GM12864 (cell line): Measurements from ENCODE around the gene DISC1.

Experiments used
- DNase-seq: peaks from one replicate; pipeline ENCODE4 v3.0.0-alpha.2; 2011; ENCODE audit warnings: low read depth
- H3K4me3 ChIP-seq: 2 replicates; pipeline ENCODE4 v1.5.1; 2011; ENCODE audit warnings: mild to moderate bottlenecking, low read depth, low read length, control low read depth
- TF ChIP-seq, protein P1 (sequence below): IDR thresholded peaks from 2 replicates; pipeline ENCODE4 v1.5.1; 2011; ENCODE audit warnings: low read depth, mild to moderate bottlenecking, moderate library complexity, low read length, control low read depth, inconsistent platforms; ENCODE audit errors: missing control alignments

Gene DISC1

GRCh38 chr1:231872461-231872910 is 245.9 kb downstream of the DISC1 start:
- DNase-seq, result no peak
- H3K4me3 ChIP-seq, result no peak overlapping the region
- TF ChIP-seq, protein P1, sequence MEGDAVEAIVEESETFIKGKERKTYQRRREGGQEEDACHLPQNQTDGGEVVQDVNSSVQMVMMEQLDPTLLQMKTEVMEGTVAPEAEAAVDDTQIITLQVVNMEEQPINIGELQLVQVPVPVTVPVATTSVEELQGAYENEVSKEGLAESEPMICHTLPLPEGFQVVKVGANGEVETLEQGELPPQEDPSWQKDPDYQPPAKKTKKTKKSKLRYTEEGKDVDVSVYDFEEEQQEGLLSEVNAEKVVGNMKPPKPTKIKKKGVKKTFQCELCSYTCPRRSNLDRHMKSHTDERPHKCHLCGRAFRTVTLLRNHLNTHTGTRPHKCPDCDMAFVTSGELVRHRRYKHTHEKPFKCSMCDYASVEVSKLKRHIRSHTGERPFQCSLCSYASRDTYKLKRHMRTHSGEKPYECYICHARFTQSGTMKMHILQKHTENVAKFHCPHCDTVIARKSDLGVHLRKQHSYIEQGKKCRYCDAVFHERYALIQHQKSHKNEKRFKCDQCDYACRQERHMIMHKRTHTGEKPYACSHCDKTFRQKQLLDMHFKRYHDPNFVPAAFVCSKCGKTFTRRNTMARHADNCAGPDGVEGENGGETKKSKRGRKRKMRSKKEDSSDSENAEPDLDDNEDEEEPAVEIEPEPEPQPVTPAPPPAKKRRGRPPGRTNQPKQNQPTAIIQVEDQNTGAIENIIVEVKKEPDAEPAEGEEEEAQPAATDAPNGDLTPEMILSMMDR, result no peak

DNA sequence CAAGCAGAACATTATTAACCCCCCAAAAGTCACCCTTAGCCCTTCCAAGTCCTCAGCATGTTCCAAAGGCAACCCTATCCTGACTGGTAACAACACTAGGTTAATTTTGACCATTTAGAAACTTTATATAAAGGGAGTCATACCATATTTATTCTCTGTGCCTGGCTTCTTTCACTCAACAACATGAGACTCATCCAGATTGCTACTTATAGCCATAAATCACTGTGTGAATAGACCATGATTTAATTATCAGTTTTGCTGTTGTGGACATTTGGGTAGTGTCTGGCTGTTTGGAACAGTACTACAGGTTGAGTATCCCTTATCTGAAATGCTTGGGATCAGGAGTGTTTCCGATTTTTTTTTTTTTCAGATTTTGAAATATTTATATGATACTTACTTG is 252.1 kb downstream of the DISC1 start:
- TF ChIP-seq, protein P1, result no peak
- no peak for DNase-seq
- H3K4me3 ChIP-seq, result no peak overlapping the region

DNA sequence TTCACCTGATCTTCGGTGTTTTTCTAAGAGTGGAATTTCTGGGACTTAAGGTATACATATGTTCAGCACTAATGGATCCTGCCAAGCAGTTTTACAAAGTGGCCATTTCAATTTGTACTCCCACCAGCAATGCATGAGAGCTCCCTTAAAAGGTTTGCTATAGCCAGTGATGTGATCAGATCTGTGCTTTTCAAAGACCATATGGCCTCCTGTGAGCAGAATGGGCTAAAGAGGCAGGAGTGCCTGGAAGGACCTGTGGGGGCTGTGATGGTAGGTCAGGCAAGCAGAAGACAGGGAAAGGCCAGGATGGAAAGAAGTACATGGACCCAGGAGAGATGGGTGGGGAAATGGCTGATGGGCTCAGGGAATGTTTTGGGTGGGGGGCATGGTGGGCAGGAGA is 252.7 kb downstream of the DISC1 start:
- TF ChIP-seq, protein P1, result no peak
- DNase-seq, result no peak
- H3K4me3 ChIP-seq, result no peak overlapping the region

- TF ChIP-seq, protein P1, result no peak
- no peak overlapping the region for H3K4me3 ChIP-seq
- DNase-seq, result no peak
Observed at GRCh38 chr1:231882333-231882732, 255.7 kb downstream of the DISC1 start.

GRCh38 chr1:231882790-231883189 is 256.2 kb downstream of the DISC1 start:
- no peak overlapping the region for H3K4me3 ChIP-seq
- no peak for DNase-seq
- TF ChIP-seq, protein P1, result no peak

- DNase-seq, result no peak
- H3K4me3 ChIP-seq, result no peak overlapping the region
- TF ChIP-seq, protein P1, result no peak
Observed at GRCh38 chr1:231883382-231883781, 256.8 kb downstream of the DISC1 start.

GRCh38 chr1:231885209-231885854 is 258.7 kb downstream of the DISC1 start:
- no peak for DNase-seq
- TF ChIP-seq, protein P1, result no peak
- no peak overlapping the region for H3K4me3 ChIP-seq
